Thoracic aorta (tissue), 2 donors: ENCODE results near the gene APOD. TPM values are rescaled to one million over a fixed set of nuclear protein-coding genes. Genes with fewer than 3 reads are reported as not detected.
"Not testable (repeated sequence)": the region's sequence is repeated elsewhere in the genome, so short reads cannot be mapped to it uniquely, and the experiment has no call there.

Experiments
- ATAC-seq: fragments of 150-250 bp; one replicate; pipeline ENCODE4 v1.8.0; 2017; ENCODE audit warnings: low read depth; ENCODE audit not compliant: insufficient number of reproducible peaks, low FRiP score
- DNase-seq: peaks from one replicate; pipeline ENCODE4 v3.0.0-alpha.2; 2020; ENCODE audit warnings: low spot score
- H3K27ac ChIP-seq, 2 donors: fragments of 200-600 bp; sonication (generic); 1 replicate in 1 of 2; 2 replicates in 1 of 2; pipeline ENCODE4 v1.5.1; 2016; ENCODE audit warnings: mild to moderate bottlenecking in 2 of 2, moderate library complexity in 2 of 2
- H3K27me3 ChIP-seq: fragments of 200-600 bp; sonication (generic); replicated peaks from 2 replicates; pipeline ENCODE4 v1.6.0; 2016; ENCODE audit warnings: mild to moderate bottlenecking; ENCODE audit not compliant: insufficient read depth
- H3K36me3 ChIP-seq: fragments of 200-600 bp; sonication (generic); one replicate; pipeline ENCODE4 v1.5.1; 2016
- H3K4me1 ChIP-seq, 2 donors: fragments of 200-600 bp; sonication (generic); 1 replicate in 1 of 2; 2 replicates in 1 of 2; pipeline versions ENCODE4 v1.5.1 to v1.6.0; 2016; ENCODE audit warnings: low read depth in 2 of 2, mild to moderate bottlenecking in 1 of 2; ENCODE audit not compliant: control insufficient read depth in 1 of 2
- H3K4me3 ChIP-seq: fragments of 200-600 bp; sonication (generic); 2 replicates; pipeline ENCODE4 v1.5.1; 2016; ENCODE audit warnings: mild to moderate bottlenecking
- H3K9me3 ChIP-seq: fragments of 200-600 bp; sonication (generic); 2 replicates; pipeline ENCODE4 v1.5.1; 2016
- total RNA-seq, 2 donors: library from RNA; depleted of rRNA; stranded (reverse); fragments of >200 nt; gene quantifications; one replicate each; pipeline versions ENCODE4 v1.1.0 to v1.2.3, GENCODE V29; 2016
- TF ChIP-seq, protein P1 (sequence below): fragments of 200-600 bp; sonication (generic); IDR thresholded peaks from one replicate; pipeline ENCODE4 v1.5.1; 2019; ENCODE audit warnings: antibody characterized with exemption

Gene APOD
- total RNA-seq, 2 donors from 2014 or later, result 135 to 153 TPM

DNA sequence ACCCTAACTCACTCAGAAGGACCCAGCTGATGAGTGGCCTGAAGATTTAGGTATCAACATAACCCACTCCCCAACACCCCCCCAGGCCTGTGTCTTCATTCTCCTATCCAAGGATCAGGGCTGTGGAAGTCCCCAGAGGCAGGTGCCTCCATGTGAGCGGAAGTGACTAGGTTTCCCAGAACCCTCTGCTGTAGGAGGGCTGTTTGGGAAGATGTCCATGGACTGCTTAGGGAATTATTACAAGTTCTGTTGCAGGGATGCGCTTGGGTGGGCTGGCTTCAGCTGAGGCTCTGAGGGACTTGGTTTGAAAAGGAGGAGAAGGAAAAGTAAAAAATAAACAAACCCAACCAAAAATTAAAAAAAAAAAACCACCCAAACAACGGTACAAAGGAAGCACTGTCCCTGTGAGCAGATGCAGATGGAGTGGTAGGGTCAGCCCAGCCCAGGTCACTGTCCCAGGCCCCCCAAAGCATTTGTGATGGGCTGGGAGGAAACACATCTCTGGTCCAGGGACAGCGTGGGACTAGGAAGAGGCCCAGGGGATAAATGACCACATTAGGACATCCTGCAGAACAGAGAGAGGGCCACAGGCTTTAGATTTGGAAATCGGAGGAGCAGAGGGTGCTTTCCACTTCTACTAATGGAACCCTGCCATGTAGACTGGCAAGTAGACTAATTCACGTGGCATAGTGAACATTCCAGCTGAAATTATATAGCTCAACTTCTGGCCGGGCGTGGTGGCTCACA is 12.2 kb upstream of the APOD start:
- TF ChIP-seq, protein P1, sequence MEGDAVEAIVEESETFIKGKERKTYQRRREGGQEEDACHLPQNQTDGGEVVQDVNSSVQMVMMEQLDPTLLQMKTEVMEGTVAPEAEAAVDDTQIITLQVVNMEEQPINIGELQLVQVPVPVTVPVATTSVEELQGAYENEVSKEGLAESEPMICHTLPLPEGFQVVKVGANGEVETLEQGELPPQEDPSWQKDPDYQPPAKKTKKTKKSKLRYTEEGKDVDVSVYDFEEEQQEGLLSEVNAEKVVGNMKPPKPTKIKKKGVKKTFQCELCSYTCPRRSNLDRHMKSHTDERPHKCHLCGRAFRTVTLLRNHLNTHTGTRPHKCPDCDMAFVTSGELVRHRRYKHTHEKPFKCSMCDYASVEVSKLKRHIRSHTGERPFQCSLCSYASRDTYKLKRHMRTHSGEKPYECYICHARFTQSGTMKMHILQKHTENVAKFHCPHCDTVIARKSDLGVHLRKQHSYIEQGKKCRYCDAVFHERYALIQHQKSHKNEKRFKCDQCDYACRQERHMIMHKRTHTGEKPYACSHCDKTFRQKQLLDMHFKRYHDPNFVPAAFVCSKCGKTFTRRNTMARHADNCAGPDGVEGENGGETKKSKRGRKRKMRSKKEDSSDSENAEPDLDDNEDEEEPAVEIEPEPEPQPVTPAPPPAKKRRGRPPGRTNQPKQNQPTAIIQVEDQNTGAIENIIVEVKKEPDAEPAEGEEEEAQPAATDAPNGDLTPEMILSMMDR, result no peak
- no peak overlapping the region for H3K27ac ChIP-seq
- no peaks in the 10 kb centered on the region for H3K9me3 ChIP-seq
- no peaks in the 10 kb centered on the region for H3K36me3 ChIP-seq
- ATAC-seq, result no peak
- no peak overlapping the region for H3K4me3 ChIP-seq
- DNase-seq, result no peak
- no peaks in the 10 kb centered on the region for H3K4me1 ChIP-seq
- H3K27me3 ChIP-seq, result no peaks in the 10 kb centered on the region

DNA sequence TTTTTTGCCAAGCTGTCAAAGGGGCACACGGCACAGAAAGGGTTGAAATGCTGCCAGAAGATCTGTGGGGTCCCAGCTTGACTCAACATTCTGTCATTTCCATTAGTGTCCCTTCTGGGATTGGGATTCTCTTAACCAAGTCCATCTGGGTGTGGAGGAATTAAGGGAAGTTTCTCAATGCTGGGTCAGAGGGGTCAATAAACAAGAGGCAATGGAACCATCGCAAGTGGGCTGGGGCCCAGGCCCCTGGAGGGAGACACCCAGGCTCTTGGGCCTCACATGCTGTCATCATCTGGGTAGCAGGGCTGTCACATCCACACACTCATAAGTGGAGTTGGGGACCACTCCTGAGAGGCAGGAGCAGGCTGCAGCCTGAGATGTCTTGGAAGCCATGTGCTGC is 8.1 kb upstream of the APOD start:
- TF ChIP-seq, protein P1, result no peak
- no peak for ATAC-seq
- H3K9me3 ChIP-seq, result no peaks in the 10 kb centered on the region
- H3K36me3 ChIP-seq, result no peaks in the 10 kb centered on the region
- H3K4me3 ChIP-seq, result no peak overlapping the region
- H3K27ac ChIP-seq, result no peak overlapping the region
- H3K4me1 ChIP-seq, result no peaks in the 10 kb centered on the region
- H3K27me3 ChIP-seq, result no peaks in the 10 kb centered on the region
- no peak for DNase-seq

DNA sequence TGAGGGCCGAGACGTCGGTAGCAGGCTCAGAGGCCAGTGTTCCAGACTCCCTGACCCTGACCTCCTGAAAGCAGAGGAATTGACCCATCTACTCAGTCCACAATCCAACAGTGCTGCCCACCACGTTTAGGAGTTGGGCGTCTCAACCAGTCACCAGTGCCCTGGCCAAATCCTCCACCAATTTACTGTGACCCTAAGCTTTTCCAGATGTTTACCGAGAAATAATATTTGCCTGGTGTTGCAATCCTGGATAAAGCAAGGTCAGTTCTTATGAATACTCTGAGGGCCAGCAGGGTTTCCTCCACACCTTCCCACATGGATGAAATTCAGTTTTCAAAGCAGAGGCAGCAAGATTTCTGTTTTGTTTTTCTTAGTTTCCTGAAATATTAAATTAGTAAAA is 7.5 kb upstream of the APOD start:
- no peak for DNase-seq
- H3K4me3 ChIP-seq, result no peak overlapping the region
- TF ChIP-seq, protein P1, result no peak
- H3K36me3 ChIP-seq, result no peaks in the 10 kb centered on the region
- no peaks in the 10 kb centered on the region for H3K9me3 ChIP-seq
- H3K27me3 ChIP-seq, result no peaks in the 10 kb centered on the region
- ATAC-seq, result no peak
- no peak overlapping the region for H3K27ac ChIP-seq
- H3K4me1 ChIP-seq, result no peaks in the 10 kb centered on the region

DNA sequence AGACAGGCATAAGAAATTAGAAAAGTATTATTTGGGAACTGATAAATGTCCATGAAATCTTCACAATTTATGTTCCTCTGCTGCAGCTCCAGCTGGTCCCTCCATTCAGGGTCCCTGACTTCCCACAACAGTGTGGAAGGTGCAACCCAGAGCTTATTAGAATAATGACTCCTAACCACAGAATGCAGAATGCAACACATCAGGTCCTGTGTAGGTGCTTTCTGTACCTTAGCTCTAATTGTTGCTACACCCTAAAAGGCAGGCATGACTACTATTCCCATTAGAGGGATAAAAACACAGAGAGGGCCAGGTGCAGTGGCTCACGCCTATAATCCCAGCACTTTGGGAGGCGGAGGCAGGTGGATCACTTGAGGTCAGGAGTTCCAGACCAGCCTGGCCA is 6.6 kb upstream of the APOD start:
- DNase-seq, H3K4me3 ChIP-seq, H3K9me3 ChIP-seq, ATAC-seq, H3K27ac ChIP-seq, H3K36me3 ChIP-seq, H3K27me3 ChIP-seq, H3K4me1 ChIP-seq: not testable (repeated sequence)

DNA sequence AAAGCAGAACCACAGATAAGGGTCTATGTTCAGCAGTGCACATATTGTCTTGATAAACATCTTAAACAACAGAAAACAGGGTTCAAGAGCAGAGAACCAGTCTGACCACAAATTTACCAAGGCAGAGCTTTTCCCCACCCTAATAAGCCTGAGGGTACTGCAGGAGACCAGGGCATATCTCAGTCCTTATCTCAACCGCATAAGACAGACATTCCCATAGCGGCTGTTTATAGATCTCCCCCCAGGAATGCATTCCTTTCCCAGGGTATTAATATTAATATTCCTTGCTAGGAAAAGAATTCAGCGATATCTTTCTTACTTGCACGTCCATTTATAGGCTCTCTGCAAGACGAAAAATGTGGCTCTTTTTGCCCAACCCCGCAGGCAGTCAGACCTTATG is 6.1 kb upstream of the APOD start:
- not testable (repeated sequence) for H3K36me3 ChIP-seq, ATAC-seq, H3K27ac ChIP-seq, H3K9me3 ChIP-seq, H3K4me3 ChIP-seq, H3K27me3 ChIP-seq, DNase-seq, H3K4me1 ChIP-seq

DNA sequence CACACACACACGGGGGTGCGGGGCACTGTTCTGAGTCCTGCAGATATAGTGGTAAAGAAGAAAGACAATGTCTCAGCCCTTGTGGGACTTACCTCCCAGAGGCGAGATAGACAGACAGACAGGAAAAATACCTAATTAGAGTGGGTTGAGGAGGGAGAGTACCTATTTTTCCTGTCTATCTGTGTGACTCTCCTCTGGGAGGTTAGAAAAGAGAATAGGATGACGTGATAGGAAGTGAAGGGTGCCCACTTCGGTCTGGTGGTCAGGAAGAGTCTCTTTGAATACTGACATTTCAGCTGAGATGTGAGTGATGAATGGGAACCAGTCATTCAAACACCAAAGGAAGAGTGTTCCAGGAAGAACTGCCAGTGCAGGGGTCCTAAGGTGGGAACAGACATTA is 4.1 kb upstream of the APOD start:
- TF ChIP-seq, protein P1, result no peak
- Histone ChIP-seq H3K4me1 (no peaks in the 10 kb centered on the region), H3K4me3 (no peak overlapping the region), H3K36me3 (no peaks in the 10 kb centered on the region), H3K27ac (no peak overlapping the region), H3K9me3 (no peaks in the 10 kb centered on the region), H3K27me3 (no peaks in the 10 kb centered on the region)
- ATAC-seq (no peak), DNase-seq (no peak)
